GM23338 (cell line): ENCODE results near the gene APBB3. TPM values are rescaled to one million over a fixed set of nuclear protein-coding genes. Genes with fewer than 3 reads are reported as not detected.

Source experiments
- ATAC-seq: fragments of 200-7000 bp; cut with Tn5 transposase; 3 replicates; pipeline ENCODE4 v1.9.1; 2020
- DNase-seq: peaks from one replicate; pipeline ENCODE4 v3.0.0-alpha.2; 2015; ENCODE audit warnings: low spot score
- H2AFZ ChIP-seq: fragments of 200-600 bp; sonication (generic); 2 replicates; pipeline ENCODE4 v1.8.0; 2016; ENCODE audit warnings: antibody characterized with exemption, mild to moderate bottlenecking, moderate library complexity
- H3F3A ChIP-seq: fragments of 200-600 bp; sonication (generic); replicated peaks from 2 replicates; pipeline ENCODE4 v1.8.0; 2017; ENCODE audit warnings: antibody characterized with exemption, mixed run types, low read depth
- H3K27ac ChIP-seq: fragments of 200-600 bp; sonication (generic); 2 replicates; pipeline ENCODE4 v1.6.1; 2016; ENCODE audit warnings: low read depth
- H3K27me3 ChIP-seq: fragments of 200-600 bp; sonication (generic); 2 replicates; pipeline ENCODE4 v1.8.0; 2016; ENCODE audit warnings: mild to moderate bottlenecking, mixed run types, moderate library complexity; ENCODE audit not compliant: insufficient read depth
- H3K36me3 ChIP-seq: fragments of 200-600 bp; sonication (generic); 2 replicates; pipeline ENCODE4 v1.8.0; 2016; ENCODE audit warnings: mild to moderate bottlenecking; ENCODE audit not compliant: insufficient read depth
- H3K4me1 ChIP-seq: fragments of 200-600 bp; sonication (generic); 2 replicates; pipeline ENCODE4 v1.8.0; 2016; ENCODE audit warnings: mild to moderate bottlenecking, moderate library complexity; ENCODE audit not compliant: insufficient read depth
- H3K4me2 ChIP-seq: fragments of 200-600 bp; sonication (generic); 2 replicates; pipeline ENCODE4 v1.7.1; 2017; ENCODE audit warnings: mixed run types
- H3K4me3 ChIP-seq: fragments of 200-600 bp; sonication (generic); 2 replicates; pipeline ENCODE4 v1.6.1; 2016; ENCODE audit warnings: mixed run types
- H3K79me2 ChIP-seq: fragments of 200-600 bp; sonication (generic); replicated peaks from 2 replicates; pipeline ENCODE4 v1.8.0; 2017; ENCODE audit warnings: mild to moderate bottlenecking; ENCODE audit not compliant: insufficient read depth
- H3K9me2 ChIP-seq: fragments of 200-600 bp; sonication (generic); 2 replicates; pipeline ENCODE4 v1.8.0; 2017; ENCODE audit not compliant: insufficient read depth
- H4K20me1 ChIP-seq: fragments of 200-600 bp; sonication (generic); replicated peaks from 2 replicates; pipeline ENCODE4 v1.8.0; 2017; ENCODE audit warnings: mild to moderate bottlenecking; ENCODE audit not compliant: insufficient read depth
- H3K27ac Mint-ChIP-seq: 2 replicates; pipeline ENCODE4 v1.8.0; 2020; ENCODE audit warnings: inconsistent platforms, mild to moderate bottlenecking, moderate library complexity, mixed read lengths
- H3K27me3 Mint-ChIP-seq: 3 replicates; pipeline ENCODE4 v1.8.0; 2022; ENCODE audit warnings: low read depth, mild to moderate bottlenecking, moderate library complexity, mixed read lengths, inconsistent platforms; ENCODE audit not compliant: insufficient read depth, poor library complexity
- H3K36me3 Mint-ChIP-seq: 3 replicates; pipeline ENCODE4 v1.8.0; 2021; ENCODE audit warnings: low read depth, mild to moderate bottlenecking, inconsistent platforms, moderate library complexity, mixed read lengths
- H3K4me1 Mint-ChIP-seq: 3 replicates; pipeline ENCODE4 v1.8.0; 2020; ENCODE audit warnings: mild to moderate bottlenecking, inconsistent platforms, mixed read lengths
- H3K4me3 Mint-ChIP-seq: 3 replicates; pipeline ENCODE4 v1.8.0; 2021; ENCODE audit warnings: moderate library complexity, mild to moderate bottlenecking, inconsistent platforms, mixed read lengths
- H3K9me3 Mint-ChIP-seq: 3 replicates; pipeline ENCODE4 v1.8.0; 2020; ENCODE audit warnings: moderate library complexity, mild to moderate bottlenecking, inconsistent platforms, mixed read lengths
- CTCF ChIP-seq, 2 experiments: fragments of 200-600 bp in 1 of 2; sonication (generic) in 1 of 2; conservative IDR thresholded peaks; 2 replicates each; pipeline versions ENCODE4 v1.5.1 to v1.6.1; 2016 to 2017; ENCODE audit warnings: antibody characterized with exemption in 2 of 2, low read depth in 2 of 2, mild to moderate bottlenecking in 2 of 2, moderate library complexity in 1 of 2
- ETS1 ChIP-seq: IDR thresholded peaks from 2 replicates; pipeline ENCODE4 v1.6.1; 2016; ENCODE audit warnings: antibody characterized with exemption
- EZH2 ChIP-seq: fragments of 200-600 bp; sonication (generic); IDR thresholded peaks from one replicate; pipeline ENCODE4 v1.8.0; 2017; ENCODE audit warnings: antibody characterized with exemption, mild to moderate bottlenecking, low read depth; ENCODE audit not compliant: unreplicated experiment
- EZH2phosphoT487 ChIP-seq: fragments of 200-600 bp; sonication (generic); IDR thresholded peaks from one replicate; pipeline ENCODE4 v1.8.1; 2018; ENCODE audit warnings: antibody characterized with exemption; ENCODE audit not compliant: unreplicated experiment
- JUNB ChIP-seq: IDR thresholded peaks from one replicate; pipeline ENCODE4 v1.6.1; 2016; ENCODE audit warnings: antibody characterized with exemption; ENCODE audit not compliant: unreplicated experiment
- NANOG ChIP-seq: IDR thresholded peaks from 2 replicates; pipeline ENCODE4 v1.6.1; 2016; ENCODE audit warnings: antibody characterized with exemption, borderline replicate concordance
- POLR2AphosphoS5 ChIP-seq: IDR thresholded peaks from 2 replicates; pipeline ENCODE4 v1.6.1; 2016; ENCODE audit warnings: antibody characterized with exemption, low read depth
- STAT1 ChIP-seq: IDR thresholded peaks from one replicate; pipeline ENCODE4 v1.6.1; 2016; ENCODE audit warnings: antibody characterized with exemption; ENCODE audit not compliant: unreplicated experiment
- ZNF114 ChIP-seq: fragments of 250-450 bp; sonication (Bioruptor Pico); IDR thresholded peaks from 2 replicates; pipeline ENCODE4 v1.5.0; 2020; ENCODE audit warnings: mild to moderate bottlenecking, moderate library complexity
- ZNF331 ChIP-seq: fragments of 250-450 bp; sonication (Bioruptor Pico); IDR thresholded peaks from 2 replicates; pipeline ENCODE4 v1.5.0; 2020; ENCODE audit warnings: low read depth, mild to moderate bottlenecking, moderate library complexity
- ZNF462 ChIP-seq: fragments of 250-450 bp; sonication (Bioruptor Pico); IDR thresholded peaks from 2 replicates; pipeline ENCODE4 v1.5.0; 2020; ENCODE audit warnings: mild to moderate bottlenecking, moderate library complexity
- polyA plus RNA-seq: library from polyadenylated mRNA; unstranded; fragments of >200 nt; fragmentation: Nextera tagmentation; extraction: Ambion mirVana; gene quantifications from 2 replicates; pipeline ENCODE4 v1.2.1, GENCODE V29; 2016
- total RNA-seq: library from RNA; depleted of rRNA; stranded (reverse); fragments of >200 nt; shearing (Covaris generic); gene quantifications from 2 replicates; pipeline ENCODE4 v1.2.3, GENCODE V29; 2014
- TF ChIP-seq, protein P1 (sequence below): IDR thresholded peaks from one replicate; pipeline ENCODE4 v1.6.1; 2018; ENCODE audit warnings: antibody characterized with exemption; ENCODE audit not compliant: unreplicated experiment

Gene APBB3
- total and polyA plus RNA-seq, 2 experiments from 2014 or later = 9.0 to 15.4 TPM

DNA sequence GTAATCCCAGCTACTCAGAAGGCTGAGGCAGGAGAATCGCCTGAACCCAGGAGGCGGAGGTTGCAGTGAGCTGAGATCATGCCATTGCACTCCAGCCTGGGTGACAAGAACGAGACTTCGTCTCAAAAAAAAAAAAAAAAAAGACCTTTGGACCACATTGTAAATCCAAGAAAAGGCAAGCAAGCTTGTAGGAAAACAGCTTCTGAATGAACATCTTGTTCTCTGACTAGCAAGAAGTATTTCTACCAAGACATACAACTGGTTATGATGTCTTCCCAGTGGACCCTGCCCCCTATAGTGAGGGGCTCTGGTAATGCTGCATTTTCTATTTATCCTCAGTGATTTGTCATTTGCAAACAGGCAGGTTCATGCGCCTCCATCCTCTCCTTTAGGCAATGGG is 21.4 kb downstream of the APBB3 start (continued):
- TF ChIP-seq ZNF462 (CRISPR knock-in tag) (no peak), NANOG (no peak), JUNB (no peak)

DNA sequence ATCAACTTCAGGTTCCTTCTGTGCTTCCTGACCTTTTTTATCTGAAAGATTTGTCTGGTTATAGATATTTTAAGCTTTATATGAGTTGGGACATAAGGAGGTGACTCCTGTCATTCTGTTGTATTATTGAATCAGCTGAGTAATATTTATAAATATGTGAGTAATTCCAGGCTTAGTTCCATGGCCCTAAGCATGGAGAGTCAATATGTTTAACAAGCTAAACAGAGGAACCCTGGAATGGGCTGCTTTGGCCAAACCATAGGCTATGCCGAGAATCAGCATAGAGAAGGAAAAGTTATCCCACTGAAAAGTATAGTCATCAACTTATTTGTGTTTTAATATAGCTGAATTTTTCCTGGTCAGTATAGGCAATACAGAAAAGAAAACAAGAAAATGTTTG is 24.2 kb downstream of the APBB3 start:
- H3K4me1 Mint-ChIP-seq = no peaks in the 10 kb centered on the region
- peaks cover 71% of the 10 kb centered on the region for H3K36me3 Mint-ChIP-seq
- TF ChIP-seq ETS1 (no peak), NANOG (no peak), EZH2 (no peak), EZH2phosphoT487 (no peak), JUNB (no peak), CTCF (conservative IDR thresholded peaks at IDR 0.05; ENCODE audit: low read depth in 2 of 2) (no peak), ZNF114 (CRISPR knock-in tag) (no peak), POLR2AphosphoS5 (no peak), STAT1 (no peak), ZNF331 (CRISPR knock-in tag) (no peak)
- TF ChIP-seq, protein P1, sequence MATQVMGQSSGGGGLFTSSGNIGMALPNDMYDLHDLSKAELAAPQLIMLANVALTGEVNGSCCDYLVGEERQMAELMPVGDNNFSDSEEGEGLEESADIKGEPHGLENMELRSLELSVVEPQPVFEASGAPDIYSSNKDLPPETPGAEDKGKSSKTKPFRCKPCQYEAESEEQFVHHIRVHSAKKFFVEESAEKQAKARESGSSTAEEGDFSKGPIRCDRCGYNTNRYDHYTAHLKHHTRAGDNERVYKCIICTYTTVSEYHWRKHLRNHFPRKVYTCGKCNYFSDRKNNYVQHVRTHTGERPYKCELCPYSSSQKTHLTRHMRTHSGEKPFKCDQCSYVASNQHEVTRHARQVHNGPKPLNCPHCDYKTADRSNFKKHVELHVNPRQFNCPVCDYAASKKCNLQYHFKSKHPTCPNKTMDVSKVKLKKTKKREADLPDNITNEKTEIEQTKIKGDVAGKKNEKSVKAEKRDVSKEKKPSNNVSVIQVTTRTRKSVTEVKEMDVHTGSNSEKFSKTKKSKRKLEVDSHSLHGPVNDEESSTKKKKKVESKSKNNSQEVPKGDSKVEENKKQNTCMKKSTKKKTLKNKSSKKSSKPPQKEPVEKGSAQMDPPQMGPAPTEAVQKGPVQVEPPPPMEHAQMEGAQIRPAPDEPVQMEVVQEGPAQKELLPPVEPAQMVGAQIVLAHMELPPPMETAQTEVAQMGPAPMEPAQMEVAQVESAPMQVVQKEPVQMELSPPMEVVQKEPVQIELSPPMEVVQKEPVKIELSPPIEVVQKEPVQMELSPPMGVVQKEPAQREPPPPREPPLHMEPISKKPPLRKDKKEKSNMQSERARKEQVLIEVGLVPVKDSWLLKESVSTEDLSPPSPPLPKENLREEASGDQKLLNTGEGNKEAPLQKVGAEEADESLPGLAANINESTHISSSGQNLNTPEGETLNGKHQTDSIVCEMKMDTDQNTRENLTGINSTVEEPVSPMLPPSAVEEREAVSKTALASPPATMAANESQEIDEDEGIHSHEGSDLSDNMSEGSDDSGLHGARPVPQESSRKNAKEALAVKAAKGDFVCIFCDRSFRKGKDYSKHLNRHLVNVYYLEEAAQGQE = no peak

More for the DNA sequence above, 24.2 kb downstream of the APBB3 start:
- H3K27me3 Mint-ChIP-seq = no peaks in the 10 kb centered on the region
- no peak overlapping the region for H3K4me2 ChIP-seq
- H3K79me2 ChIP-seq = no peaks in the 10 kb centered on the region
- peaks cover 55% of the 10 kb centered on the region; the same call in 1 of the 2 replicates for H3K36me3 ChIP-seq
- no peaks in the 10 kb centered on the region for H3K4me1 ChIP-seq
- H3K4me3 Mint-ChIP-seq = no peak overlapping the region
- ATAC-seq = no peak
- H4K20me1 ChIP-seq = no peaks in the 10 kb centered on the region; the same call in none of the 2 replicates
- no peak overlapping the region for H3K4me3 ChIP-seq
- H2AFZ ChIP-seq = no peak overlapping the region
- H3K9me2 ChIP-seq = no peaks in the 10 kb centered on the region
- H3F3A ChIP-seq = 0 out of 2 replicates have a peak, but pooled peaks cover 4% of the 10 kb centered on the region
- H3K27ac Mint-ChIP-seq = no peak overlapping the region
- DNase-seq = no peak
- H3K27ac ChIP-seq = no peak overlapping the region
- no peaks in the 10 kb centered on the region for H3K27me3 ChIP-seq
- no peaks in the 10 kb centered on the region for H3K9me3 Mint-ChIP-seq
